ENCODE measurements around the gene SPPL3.

SPPL3 gene

DNA sequence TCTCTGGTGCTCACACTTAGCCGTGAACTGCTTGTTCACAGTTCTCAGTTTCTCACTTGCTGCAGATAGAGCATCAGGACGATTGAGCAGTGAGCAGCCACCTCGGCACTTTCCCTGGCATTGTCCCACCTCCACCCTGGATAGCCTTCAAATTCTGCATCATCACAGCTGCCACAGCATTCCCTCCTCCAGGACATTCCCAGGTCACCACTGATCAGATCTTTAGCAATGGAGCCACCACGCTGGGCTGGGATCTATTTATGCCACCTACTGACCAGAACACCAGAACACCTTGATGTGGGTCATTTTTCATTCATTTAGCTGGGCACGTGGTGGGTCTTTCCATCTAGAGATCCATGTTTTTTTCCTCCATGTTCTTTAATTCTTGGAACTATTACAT lies 154.9 kb downstream of the SPPL3 start:
- no peak for ATAC-seq

DNA sequence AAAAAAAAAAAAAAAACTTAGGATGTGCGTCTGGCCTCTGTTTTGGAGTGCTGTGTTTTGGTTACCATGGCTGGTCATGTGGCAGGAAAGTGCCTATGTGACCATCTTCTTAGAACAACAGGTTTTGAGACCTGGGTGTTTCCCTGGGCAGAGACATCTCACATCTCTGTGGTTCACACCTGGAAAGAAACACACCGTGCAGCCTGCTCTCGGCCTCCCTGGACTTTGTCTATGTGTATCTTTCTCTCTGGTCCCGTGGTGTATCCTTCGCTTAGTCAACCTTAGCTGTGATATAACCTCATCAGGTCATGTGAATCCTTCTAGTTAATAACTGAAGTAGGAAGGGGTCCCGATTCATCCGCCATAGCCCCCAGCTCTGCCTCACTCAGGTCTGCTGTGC lies 155.9 kb downstream of the SPPL3 start:
- ATAC-seq: no peak; the same call in 2 of the 3 replicates
- TF ChIP-seq TCF4 (CRISPR knock-in tag; IDR thresholded peaks at IDR 0.05; ENCODE audit: borderline replicate concordance) (no peak), ZFP30 (CRISPR knock-in tag; IDR thresholded peaks at IDR 0.05) (no peak), TOX (CRISPR knock-in tag; IDR thresholded peaks at IDR 0.05; ENCODE audit: borderline replicate concordance) (no peak), ARNTL (CRISPR knock-in tag; IDR thresholded peaks at IDR 0.05; ENCODE audit: borderline replicate concordance, low read depth) (no peak), GLIS3 (CRISPR knock-in tag; IDR thresholded peaks at IDR 0.05) (no peak), ISL1 (CRISPR knock-in tag; IDR thresholded peaks at IDR 0.05) (no peak), POU6F1 (CRISPR knock-in tag; IDR thresholded peaks at IDR 0.05; ENCODE audit: borderline replicate concordance, low read depth) (no peak), CSRNP3 (CRISPR knock-in tag; IDR thresholded peaks at IDR 0.05) (no peak), PPARA (CRISPR knock-in tag; IDR thresholded peaks at IDR 0.05; ENCODE audit: borderline replicate concordance) (no peak), ZNF565 (CRISPR knock-in tag; conservative IDR thresholded peaks at IDR 0.05; ENCODE audit: low read depth) (no peak), CSDC2 (CRISPR knock-in tag; IDR thresholded peaks at IDR 0.05) (no peak), RARB (CRISPR knock-in tag; IDR thresholded peaks at IDR 0.05) (no peak), CREB5 (CRISPR knock-in tag; IDR thresholded peaks at IDR 0.05; ENCODE audit: low read depth) (no peak), ZNF8 (CRISPR knock-in tag; IDR thresholded peaks at IDR 0.05) (no peak), TSHZ2 (CRISPR knock-in tag; IDR thresholded peaks at IDR 0.05) (no peak), ZFP3 (CRISPR knock-in tag; IDR thresholded peaks at IDR 0.05) (no peak)

More for the DNA sequence above, 154.9 kb downstream of the SPPL3 start:
- no peak for TF ChIP-seq ZC3H10 (CRISPR knock-in tag; IDR thresholded peaks at IDR 0.05)
- no peak for TF ChIP-seq TOX (CRISPR knock-in tag; IDR thresholded peaks at IDR 0.05; ENCODE audit: borderline replicate concordance)
- no peak for TF ChIP-seq ZNF8 (CRISPR knock-in tag; IDR thresholded peaks at IDR 0.05)
- no peak for TF ChIP-seq TCF4 (CRISPR knock-in tag; IDR thresholded peaks at IDR 0.05; ENCODE audit: borderline replicate concordance)
- TF ChIP-seq ESRRG (CRISPR knock-in tag; IDR thresholded peaks at IDR 0.05): no peak
- TF ChIP-seq CSRNP3 (CRISPR knock-in tag; IDR thresholded peaks at IDR 0.05): no peak
- no peak for TF ChIP-seq GLIS3 (CRISPR knock-in tag; IDR thresholded peaks at IDR 0.05)
- TF ChIP-seq BACH2 (CRISPR knock-in tag; IDR thresholded peaks at IDR 0.05; ENCODE audit: borderline replicate concordance): no peak
- TF ChIP-seq POU6F1 (CRISPR knock-in tag; IDR thresholded peaks at IDR 0.05; ENCODE audit: borderline replicate concordance, low read depth): no peak
- TF ChIP-seq CSDC2 (CRISPR knock-in tag; IDR thresholded peaks at IDR 0.05): no peak
- no peak for TF ChIP-seq ZNF70 (CRISPR knock-in tag; IDR thresholded peaks at IDR 0.05)
- TF ChIP-seq ZFP30 (CRISPR knock-in tag; IDR thresholded peaks at IDR 0.05): no peak
- no peak for TF ChIP-seq ISL1 (CRISPR knock-in tag; IDR thresholded peaks at IDR 0.05)
- TF ChIP-seq ZFP3 (CRISPR knock-in tag; IDR thresholded peaks at IDR 0.05): no peak
- no peak for TF ChIP-seq CREB5 (CRISPR knock-in tag; IDR thresholded peaks at IDR 0.05; ENCODE audit: low read depth)

All from SK-N-SH treated with all-trans-retinoic acid at 6 μM for 48 hours (cell line).